K562 (cell line): ENCODE results near the gene CERS5. TPM values are rescaled to one million over a fixed set of nuclear protein-coding genes. Genes with fewer than 3 reads are reported as not detected.

ENCODE experiments used
- ATAC-seq: fragments of 200-7000 bp; cut with Tn5 transposase; 3 replicates; pipeline ENCODE4 v1.9.1; 2020; ENCODE audit warnings: moderate library complexity
- BruUV-seq: library from RNA; stranded (reverse); fragments of 400-500 nt; replicated peaks from 2 replicates; lab custom pipeline; 2021; lab: Mats Ljungman, UMichigan
- CTCF ChIA-PET: fragments of 300-600 bp; formaldehyde crosslinking; extraction: SDS; loops from one replicate; lab custom pipeline; 2021; ENCODE audit warnings: low intra/inter-chr PET ratio; lab: Yijun Ruan, JAX
- POLR2A ChIA-PET: fragments of 300-600, 350-650 bp; sonication (Branson Sonifier 250); formaldehyde crosslinking; extraction: SDS; loops from one replicate; lab custom pipeline; 2021; ENCODE audit warnings: antibody characterized with exemption, inconsistent platforms; lab: Yijun Ruan, JAX
- DNase-seq, 4 experiments: peaks; one replicate each; pipeline versions ENCODE4 v3.0.0 to v3.0.0-alpha.2; 2011 to 2018; ENCODE audit warnings: low spot score in 3 of 4, mixed read lengths in 3 of 4; ENCODE audit errors: extremely low read depth in 1 of 4
- FAIRE-seq: peaks from 2 replicates; lab custom pipeline; 2011; peaks lifted over from hg19 to GRCh38; lab: Jason Lieb, UNC
- H2AFZ ChIP-seq: 2 replicates; pipeline ENCODE4 v1.6.0; 2011; ENCODE audit warnings: low read depth, low read length, control low read depth, inconsistent platforms
- H3K27ac ChIP-seq: fragments of 200-600 bp; 3 replicates; pipeline ENCODE4 v1.8.0; 2011; ENCODE audit warnings: low read depth, mild to moderate bottlenecking, control low read depth, inconsistent platforms, low read length, moderate library complexity, mixed read lengths; ENCODE audit errors: extremely low read depth
- H3K27me3 ChIP-seq, 2 experiments: fragments of 300-600 bp in 1 of 2; 2 replicates in 1 of 2; 3 replicates in 1 of 2; pipeline versions ENCODE4 v1.6.0 to v1.8.0; 2011; ENCODE audit warnings: inconsistent platforms in 2 of 2, low read length in 2 of 2, mild to moderate bottlenecking in 1 of 2, mixed read lengths in 1 of 2, moderate library complexity in 1 of 2; ENCODE audit not compliant: control insufficient read depth in 2 of 2, insufficient read depth in 2 of 2
- H3K36me3 ChIP-seq: fragments of 300-600 bp; 3 replicates; pipeline ENCODE4 v1.8.0; 2011; ENCODE audit warnings: mild to moderate bottlenecking, low read length, inconsistent platforms; ENCODE audit not compliant: control insufficient read depth, insufficient read depth
- H3K4me1 ChIP-seq, 2 experiments: fragments of 200-600 bp in 1 of 2; replicated peaks in 1 of 2; 2 replicates in 1 of 2; 3 replicates in 1 of 2; pipeline versions ENCODE4 v1.5.1 to v1.8.0; 2011; ENCODE audit warnings: inconsistent platforms in 2 of 2, low read length in 2 of 2, mild to moderate bottlenecking in 1 of 2, mixed read lengths in 1 of 2, moderate library complexity in 1 of 2; ENCODE audit not compliant: control insufficient read depth in 2 of 2, insufficient read depth in 2 of 2
- H3K4me2 ChIP-seq: 2 replicates; pipeline ENCODE4 v1.6.1; 2011; ENCODE audit warnings: low read length, control low read depth, inconsistent platforms, mixed read lengths; ENCODE audit not compliant: insufficient read depth
- H3K4me3 ChIP-seq: fragments of 200-600 bp; sonication (generic), shearing (Covaris generic); 2 replicates; pipeline ENCODE4 v1.5.1; 2016; ENCODE audit warnings: control low read depth, inconsistent platforms
- H3K79me2 ChIP-seq: fragments of 200-600 bp; 3 replicates; pipeline ENCODE4 v1.8.0; 2011; ENCODE audit warnings: low read length, inconsistent platforms; ENCODE audit not compliant: control insufficient read depth, insufficient read depth
- H3K9ac ChIP-seq, 2 experiments: 2 replicates each; pipeline versions ENCODE4 v1.6.0 to v1.6.1; 2011; ENCODE audit warnings: low read depth in 2 of 2, low read length in 2 of 2, control low read depth in 1 of 2, inconsistent platforms in 1 of 2, mild to moderate bottlenecking in 1 of 2, mixed read lengths in 1 of 2; ENCODE audit not compliant: insufficient read depth in 1 of 2
- H3K9me1 ChIP-seq: one replicate; pipeline ENCODE4 v1.6.0; 2011; ENCODE audit warnings: inconsistent platforms, mild to moderate bottlenecking, low read length, moderate library complexity; ENCODE audit not compliant: control insufficient read depth, insufficient read depth
- H3K9me3 ChIP-seq: replicated peaks from 2 replicates; pipeline ENCODE4 v1.5.1; 2011; ENCODE audit warnings: low read depth, low read length, inconsistent platforms; ENCODE audit not compliant: control insufficient read depth, insufficient read depth
- H4K20me1 ChIP-seq: replicated peaks from 2 replicates; pipeline ENCODE4 v1.6.1; 2011; ENCODE audit warnings: low read length, inconsistent platforms, mixed read lengths; ENCODE audit not compliant: control insufficient read depth, insufficient read depth
- CGGBP1 ChIP-seq: fragments of 250-450 bp; sonication (Bioruptor Pico); IDR thresholded peaks from 2 replicates; pipeline ENCODE4 v1.9.0; 2021; ENCODE audit warnings: mild to moderate bottlenecking
- EGR1 ChIP-seq: fragments of 450-650 bp; conservative IDR thresholded peaks from 2 replicates; pipeline ENCODE4 v1.6.1; 2017; ENCODE audit warnings: mild to moderate bottlenecking
- ETS2 ChIP-seq: IDR thresholded peaks from 2 replicates; pipeline ENCODE4 v1.6.1; 2016; ENCODE audit warnings: borderline replicate concordance, missing genetic modification characterization, mild to moderate bottlenecking, moderate library complexity, missing compliant biosample characterization; ENCODE audit not compliant: poor library complexity, severe bottlenecking
- HDAC1 ChIP-seq, 2 experiments: fragments of 450-650 bp; IDR thresholded peaks; 2 replicates each; pipeline ENCODE4 v1.6.1; 2016 to 2017; ENCODE audit warnings: inconsistent platforms in 1 of 2, mild to moderate bottlenecking in 1 of 2, moderate library complexity in 1 of 2
- JUND ChIP-seq, 2 experiments: IDR thresholded peaks; 2 replicates in 1 of 2; 3 replicates in 1 of 2; pipeline ENCODE4 v1.6.1; 2011; ENCODE audit warnings: borderline replicate concordance in 2 of 2, low read depth in 2 of 2, low read length in 2 of 2, improper control_type of control experiment in 1 of 2, missing biosample characterization in 1 of 2, missing genetic modification characterization in 1 of 2, missing genetic modification reagents in 1 of 2
- KHSRP ChIP-seq: fragments of 450-650 bp; IDR thresholded peaks from 2 replicates; pipeline ENCODE4 v1.6.1; 2017
- MAFK ChIP-seq: IDR thresholded peaks from 2 replicates; pipeline ENCODE4 v1.6.1; 2011; ENCODE audit warnings: low read length, improper control_type of control experiment
- MEF2A ChIP-seq: IDR thresholded peaks from 2 replicates; pipeline ENCODE4 v1.6.1; 2011; ENCODE audit warnings: low read depth, mild to moderate bottlenecking, low read length, moderate library complexity; ENCODE audit not compliant: control insufficient read depth
- RFX5 ChIP-seq: IDR thresholded peaks from 2 replicates; pipeline ENCODE4 v1.6.1; 2011; ENCODE audit warnings: low read depth, mild to moderate bottlenecking, improper control_type of control experiment, low read length
- SRSF3 ChIP-seq: fragments of 200-400 bp; formaldehyde crosslinking; IDR thresholded peaks from 2 replicates; pipeline ENCODE4 v1.6.1; 2016; ENCODE audit warnings: mild to moderate bottlenecking, low read length, moderate library complexity; ENCODE audit not compliant: insufficient read depth
- ZHX1 ChIP-seq: fragments of 150-350 bp; conservative IDR thresholded peaks from 2 replicates; pipeline ENCODE4 v1.6.1; 2014; ENCODE audit warnings: low read length
- ZKSCAN8 ChIP-seq: fragments of 200-800 bp; sonication (Bioruptor generic); IDR thresholded peaks from 2 replicates; pipeline ENCODE4 v1.6.1; 2016; ENCODE audit warnings: missing genetic modification characterization, missing compliant biosample characterization
- ZMIZ1 ChIP-seq, 2 experiments: fragments of 150-350 bp in 1 of 2; IDR thresholded peaks; 2 replicates each; pipeline ENCODE4 v1.6.1; 2012 to 2016; ENCODE audit warnings: low read depth in 2 of 2, low read length in 2 of 2, mild to moderate bottlenecking in 1 of 2, moderate library complexity in 1 of 2
- WGBS: fragments of 100-300 bp; shearing (Covaris generic); methylation state at CpG from one replicate; pipeline ENCODE4 v1.1.6; 2016; ENCODE audit warnings: low coverage, mixed read lengths; ENCODE audit not compliant: insufficient coverage; ENCODE audit errors: missing lambda C conversion rate; 5-methylcytosine and 5-hydroxymethylcytosine counted together
- in situ Hi-C: fragments of 300-500 bp; cut with MboI; formaldehyde crosslinking; loops from 4 replicates; pipeline ENCODE4 v1.15.0; 2018; ENCODE audit warnings: inconsistent platforms, mixed read lengths
- intact Hi-C: fragments of 100-400 bp; cut with micrococcal nuclease; formaldehyde crosslinking; loops from 2 replicates; pipeline ENCODE4 v1.14.2; 2022
- polyA plus RNA-seq, 8 experiments: library from polyadenylated mRNA; depleted of rRNA in 4 of 8; stranded (reverse) in 5 of 8; unstranded in 3 of 8; fragments of >200 nt; fragmentation: Nextera tagmentation in 2 of 8; fragmentation: Illumina TruSeq in 1 of 8; extraction: Ambion mirVana in 2 of 8; extraction: Trizol in 1 of 8; gene quantifications; 2 replicates each; pipeline versions ENCODE4 v1.2.1 to v1.2.3, GENCODE V29; 2011 to 2014; ENCODE audit warnings: inconsistent platforms in 1 of 8, missing spikeins in 1 of 8
- total RNA-seq, 7 experiments: library from RNA; depleted of rRNA in 6 of 7; stranded (reverse); fragments of >200 nt in 6 of 7; fragmentation: Illumina TruSeq in 2 of 7; extraction: Trizol in 2 of 7; gene quantifications; 2 replicates each; pipeline versions ENCODE4 v1.2.1 to v1.2.3, GENCODE V29; 2011 to 2021; ENCODE audit warnings: low replicate concordance in 1 of 7

CERS5 gene
- total and polyA plus RNA-seq, 9 of the 15 experiments (the other 6 are each of a cell fraction or from before 2014, with no cell fraction given), result 6.1 to 47.5 (median 17.8) TPM

DNA sequence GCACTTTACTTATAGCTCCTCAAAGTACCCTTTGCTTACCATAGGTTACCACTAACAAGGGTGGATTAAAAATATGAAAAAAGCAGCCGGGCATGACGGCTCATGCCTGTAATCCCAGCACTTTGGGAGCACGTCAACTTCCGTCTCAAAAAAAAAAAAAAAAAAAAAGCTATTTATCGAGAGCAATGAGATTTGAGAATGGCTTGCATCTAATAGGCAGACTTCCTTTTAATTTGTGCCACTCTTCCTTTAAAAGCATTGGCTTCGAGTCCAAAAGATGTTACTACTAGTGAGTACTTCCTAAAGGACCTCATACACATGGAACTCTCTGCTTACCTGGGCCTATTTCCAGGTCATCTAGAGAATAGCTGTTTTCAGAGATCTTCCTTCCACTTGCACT, 38.5 kb upstream of the CERS5 start:
- Histone ChIP-seq H3K36me3 (peaks cover 35% of the 10 kb centered on the region), H3K4me1 (no peaks in the 10 kb centered on the region), H3K9ac (no peak overlapping the region), H3K9me1 (no peaks in the 10 kb centered on the region), H3K9me3 (no peaks in the 10 kb centered on the region), H4K20me1 (no peaks in the 10 kb centered on the region), H2AFZ (no peak overlapping the region), H3K79me2 (no peaks in the 10 kb centered on the region), H3K27ac (no peak overlapping the region), H3K4me3 (no peak overlapping the region), H3K27me3 (no peaks in the 10 kb centered on the region), H3K4me2 (no peak overlapping the region)
- POLR2A ChIA-PET, result interaction anchor here (0.9 kb wide), 1 partner anchor 136 kb away, joined by 3 read pairs; no protein-coding TSS in a partner anchor
- CTCF ChIA-PET, result no interaction called here
- DNase-seq (no peak), FAIRE-seq (no peak), ATAC-seq (no peak)
- 77% methylated on average over 6 of the region's 6 CpGs for WGBS
- intact Hi-C loops, result no loop called here
- in situ Hi-C loops, result no loop called here
- no TSS peak for BruUV-seq
- TF ChIP-seq ZMIZ1 (IDR thresholded peaks at IDR 0.05; ENCODE audit: low read depth in 2 of 2, low read length in 2 of 2) (no peak), KHSRP (no peak), CGGBP1 (no peak), EGR1 (no peak), ZKSCAN8 (CRISPR knock-in tag) (no peak), MEF2A (no peak), ETS2 (tag) (no peak), MAFK (no peak), ZHX1 (no peak), HDAC1 (IDR thresholded peaks at IDR 0.05) (no peak), RFX5 (no peak), JUND (IDR thresholded peaks at IDR 0.05; ENCODE audit: borderline replicate concordance, low read depth, low read length) (no peak), JUND (tag; IDR thresholded peaks at IDR 0.05; ENCODE audit: borderline replicate concordance, low read depth, low read length) (no peak), SRSF3 (no peak)
